ENCODE results near the gene CDHR5. TPM values are rescaled to one million over a fixed set of nuclear protein-coding genes. Genes with fewer than 3 reads are reported as not detected.

The CDHR5 gene
- total RNA-seq, 3 donors from 2014 or later (not counting 1 experiment from before 2014, with no cell fraction given), result not detected

DNA sequence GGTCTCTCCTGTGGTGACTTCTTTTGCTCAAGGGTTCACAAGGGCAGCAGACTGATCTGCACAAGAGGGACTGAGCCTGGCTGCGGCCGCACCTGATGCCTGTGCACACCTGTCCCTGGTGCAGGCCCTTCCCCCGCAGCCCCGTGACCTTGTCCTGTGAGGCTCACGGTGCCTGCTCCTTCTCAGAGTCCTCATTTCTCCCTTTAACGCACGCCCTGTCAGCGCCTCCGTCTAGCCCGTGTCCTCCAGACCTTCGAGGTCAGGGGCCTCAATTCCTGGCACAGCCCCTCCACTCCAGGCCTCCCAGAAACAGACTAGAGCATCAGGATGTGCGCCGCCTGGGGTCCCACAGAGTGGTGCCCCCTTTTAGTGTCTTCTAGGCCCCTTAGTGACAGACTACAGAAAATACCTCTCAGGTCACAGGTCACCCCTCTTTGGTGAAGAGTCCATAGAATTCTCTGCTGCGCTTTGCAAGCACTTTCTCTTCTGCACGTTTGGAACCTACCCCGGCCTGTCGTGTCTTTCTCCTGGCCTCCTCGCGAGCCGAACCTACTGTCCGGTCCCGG is 11.3 kb upstream of the CDHR5 start:
- H3K27me3 ChIP-seq (ENCODE audit: control insufficient read depth, insufficient read depth, low read length), result peaks cover 16% of the 10 kb centered on the region
- H3K4me3 ChIP-seq (ENCODE audit: low read length), result no peak overlapping the region
- H3K4me1 Mint-ChIP-seq, result peaks cover 5 to 14% of the 10 kb centered on the region in 2 donors
- H3K36me3 ChIP-seq (ENCODE audit: control insufficient read depth, insufficient read depth, low read length), result no peaks in the 10 kb centered on the region
- intact Hi-C loops (cut with micrococcal nuclease), result no loop called here
- DNase-seq (no peak), ATAC-seq (no peak)
- TF ChIP-seq, protein P1, sequence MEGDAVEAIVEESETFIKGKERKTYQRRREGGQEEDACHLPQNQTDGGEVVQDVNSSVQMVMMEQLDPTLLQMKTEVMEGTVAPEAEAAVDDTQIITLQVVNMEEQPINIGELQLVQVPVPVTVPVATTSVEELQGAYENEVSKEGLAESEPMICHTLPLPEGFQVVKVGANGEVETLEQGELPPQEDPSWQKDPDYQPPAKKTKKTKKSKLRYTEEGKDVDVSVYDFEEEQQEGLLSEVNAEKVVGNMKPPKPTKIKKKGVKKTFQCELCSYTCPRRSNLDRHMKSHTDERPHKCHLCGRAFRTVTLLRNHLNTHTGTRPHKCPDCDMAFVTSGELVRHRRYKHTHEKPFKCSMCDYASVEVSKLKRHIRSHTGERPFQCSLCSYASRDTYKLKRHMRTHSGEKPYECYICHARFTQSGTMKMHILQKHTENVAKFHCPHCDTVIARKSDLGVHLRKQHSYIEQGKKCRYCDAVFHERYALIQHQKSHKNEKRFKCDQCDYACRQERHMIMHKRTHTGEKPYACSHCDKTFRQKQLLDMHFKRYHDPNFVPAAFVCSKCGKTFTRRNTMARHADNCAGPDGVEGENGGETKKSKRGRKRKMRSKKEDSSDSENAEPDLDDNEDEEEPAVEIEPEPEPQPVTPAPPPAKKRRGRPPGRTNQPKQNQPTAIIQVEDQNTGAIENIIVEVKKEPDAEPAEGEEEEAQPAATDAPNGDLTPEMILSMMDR (IDR thresholded peaks at IDR 0.05), result no peak
- no peaks in the 10 kb centered on the region for H3K36me3 Mint-ChIP-seq
- H3K27me3 Mint-ChIP-seq (ENCODE audit: low read depth in 2 of 2), result peaks cover 8 to 24% of the 10 kb centered on the region in 2 donors
- H3K9me3 ChIP-seq (ENCODE audit: control insufficient read depth, insufficient read depth, low read length), result no peaks in the 10 kb centered on the region
- no peaks in the 10 kb centered on the region for H3K9me3 Mint-ChIP-seq
- no peak overlapping the region for H3K4me3 Mint-ChIP-seq
- 90% methylated on average over 22 of the region's 22 CpGs for WGBS (ENCODE audit: insufficient coverage)
- no peak overlapping the region for H3K27ac Mint-ChIP-seq
- no peak overlapping the region for H3K27ac ChIP-seq (ENCODE audit: low read length)
- H3K4me1 ChIP-seq (ENCODE audit: control insufficient read depth, insufficient read depth, low read length), result peaks cover 17% of the 10 kb centered on the region

- Mint-ChIP-seq H3K36me3 (no peaks in the 10 kb centered on the region), H3K27ac (no peak overlapping the region), H3K9me3 (no peaks in the 10 kb centered on the region), H3K4me3 (no peak overlapping the region), H3K4me1 (peaks cover 21 to 23% of the 10 kb centered on the region in 2 donors), H3K27me3 (ENCODE audit: low read depth in 2 of 2) (peaks cover 13 to 17% of the 10 kb centered on the region in 2 donors)
- Histone ChIP-seq H3K9me3 (ENCODE audit: control insufficient read depth, insufficient read depth, low read length) (no peaks in the 10 kb centered on the region), H3K27ac (ENCODE audit: low read length) (no peak overlapping the region), H3K27me3 (ENCODE audit: control insufficient read depth, insufficient read depth, low read length) (peaks cover 10% of the 10 kb centered on the region), H3K4me1 (ENCODE audit: control insufficient read depth, insufficient read depth, low read length) (peaks cover 23% of the 10 kb centered on the region), H3K4me3 (ENCODE audit: low read length) (no peak overlapping the region), H3K36me3 (ENCODE audit: control insufficient read depth, insufficient read depth, low read length) (no peaks in the 10 kb centered on the region)
- ATAC-seq, result no peak
- 87% methylated on average over 5 of the region's 5 CpGs for WGBS (ENCODE audit: insufficient coverage)
- TF ChIP-seq, protein P1 (IDR thresholded peaks at IDR 0.05), result no peak
- intact Hi-C loops (cut with micrococcal nuclease), result no loop called here
- DNase-seq, result no peak
Measured at GRCh38 chr11:630871-631270, 6.1 kb upstream of the CDHR5 start.

GRCh38 chr11:629237-629583 is 4.5 kb upstream of the CDHR5 start:
- WGBS (ENCODE audit: insufficient coverage), result 8% methylated on average over 10 of the region's 10 CpGs
- Histone ChIP-seq H3K36me3 (ENCODE audit: control insufficient read depth, insufficient read depth, low read length) (no peaks in the 10 kb centered on the region), H3K4me1 (ENCODE audit: control insufficient read depth, insufficient read depth, low read length) (peaks cover 23% of the 10 kb centered on the region), H3K27me3 (ENCODE audit: control insufficient read depth, insufficient read depth, low read length) (peaks cover 13% of the 10 kb centered on the region), H3K9me3 (ENCODE audit: control insufficient read depth, insufficient read depth, low read length) (no peaks in the 10 kb centered on the region), H3K27ac (ENCODE audit: low read length) (no peak overlapping the region), H3K4me3 (ENCODE audit: low read length) (no peak overlapping the region)
- H3K27ac Mint-ChIP-seq, result peak overlapping the region; percentile 67 to 70
- H3K27me3 Mint-ChIP-seq (ENCODE audit: low read depth in 2 of 2), result peaks cover 13 to 17% of the 10 kb centered on the region in 2 donors
- DNase-seq (peak in 1 of 2 donors; percentile 59), ATAC-seq (peak in 1 of 3 donors; percentile 28)
- no peaks in the 10 kb centered on the region for H3K36me3 Mint-ChIP-seq
- TF ChIP-seq, protein P1 (IDR thresholded peaks at IDR 0.05), result no peak
- H3K9me3 Mint-ChIP-seq, result no peaks in the 10 kb centered on the region
- intact Hi-C loops (cut with micrococcal nuclease), result no loop called here
- peak overlapping the region; percentile 65 for H3K4me3 Mint-ChIP-seq
- H3K4me1 Mint-ChIP-seq, result peaks cover 21 to 23% of the 10 kb centered on the region in 2 donors

DNA sequence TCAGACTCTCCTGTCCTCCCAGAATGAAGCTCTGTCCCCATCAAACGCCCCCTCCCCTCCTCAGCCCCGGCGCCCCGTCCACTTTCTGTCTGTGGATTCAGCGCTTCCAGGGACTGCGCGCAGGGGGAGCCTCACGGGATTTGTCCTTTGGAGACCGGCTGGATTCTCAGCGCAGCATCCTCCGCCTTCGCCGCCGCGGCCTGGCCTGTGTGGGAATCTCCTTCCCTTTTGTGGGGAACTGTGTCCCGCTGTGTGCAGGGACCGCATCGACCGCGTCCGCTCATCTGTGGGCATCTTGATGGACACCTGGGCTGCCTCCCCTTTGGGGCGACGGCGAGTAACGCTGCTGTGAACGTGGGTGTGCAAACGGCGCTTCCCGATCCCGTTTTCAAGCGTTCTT is 3.3 kb upstream of the CDHR5 start:
- DNase-seq, result no peak
- no peaks in the 10 kb centered on the region for H3K9me3 ChIP-seq (ENCODE audit: control insufficient read depth, insufficient read depth, low read length)
- TF ChIP-seq, protein P1 (IDR thresholded peaks at IDR 0.05), result no peak
- Mint-ChIP-seq H3K36me3 (no peaks in the 10 kb centered on the region), H3K9me3 (no peaks in the 10 kb centered on the region), H3K27me3 (ENCODE audit: low read depth in 2 of 2) (peaks cover 13 to 20% of the 10 kb centered on the region in 2 donors), H3K4me3 (peak overlapping the region; percentile 65), H3K27ac (peak overlapping the region; percentile 67 to 70), H3K4me1 (peaks cover 21 to 23% of the 10 kb centered on the region in 2 donors)
- 96% methylated on average over 31 of the region's 31 CpGs for WGBS (ENCODE audit: insufficient coverage)
- no peak overlapping the region for H3K27ac ChIP-seq (ENCODE audit: low read length)
- peaks cover 23% of the 10 kb centered on the region for H3K4me1 ChIP-seq (ENCODE audit: control insufficient read depth, insufficient read depth, low read length)
- H3K4me3 ChIP-seq (ENCODE audit: low read length), result no peak overlapping the region
- ATAC-seq, result no peak
- intact Hi-C loops (cut with micrococcal nuclease), result no loop called here
- peaks cover 13% of the 10 kb centered on the region for H3K27me3 ChIP-seq (ENCODE audit: control insufficient read depth, insufficient read depth, low read length)
- H3K36me3 ChIP-seq (ENCODE audit: control insufficient read depth, insufficient read depth, low read length), result no peaks in the 10 kb centered on the region

Data from natural killer cell (primary cell).